ENCODE measurements around the gene FRAT1.

Gene FRAT1

DNA sequence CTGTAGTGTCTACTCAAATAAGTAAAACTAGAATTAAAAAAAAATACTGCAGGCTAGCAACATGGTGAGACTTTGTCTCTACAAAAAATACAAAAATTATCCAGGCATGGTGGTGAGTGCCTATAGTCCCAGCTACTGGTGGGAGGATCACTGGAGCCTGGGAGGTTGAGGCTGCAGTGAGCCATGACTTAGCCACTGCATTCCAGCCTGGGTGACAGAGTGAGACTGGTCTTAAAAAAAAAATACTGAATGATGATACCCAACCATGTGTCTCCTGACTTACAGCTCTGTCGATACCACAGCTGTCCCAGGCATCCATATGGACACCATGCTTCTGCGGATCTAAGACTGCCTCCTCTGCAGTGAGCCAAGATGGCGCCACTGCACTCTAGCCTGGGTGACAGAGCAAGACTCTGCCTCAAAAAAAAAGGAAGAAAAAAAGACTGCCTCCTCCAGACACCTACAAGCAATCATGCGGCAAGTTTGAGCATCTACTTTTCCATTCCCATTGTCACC lies 7.9 kb upstream of the FRAT1 start:
- no peak for DNase-seq

DNA sequence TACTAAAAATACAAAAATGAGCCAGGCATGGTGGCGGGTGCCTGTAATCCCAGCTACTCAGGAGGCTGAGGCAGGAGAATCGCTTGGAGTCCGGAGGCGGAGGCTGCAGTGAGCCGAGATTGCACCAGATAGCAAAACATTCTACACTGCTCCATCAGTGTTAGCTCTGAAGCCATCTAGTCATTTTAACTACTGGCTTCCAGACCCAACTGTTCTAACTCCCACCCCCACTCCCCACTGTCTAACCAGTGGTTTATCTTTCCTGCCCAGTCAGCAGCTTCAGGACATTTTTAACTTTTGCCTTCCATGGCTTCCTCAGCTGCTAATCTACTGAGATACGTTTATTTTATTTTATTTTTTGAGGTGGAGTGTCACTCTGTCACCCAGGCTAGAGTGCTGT lies 6.2 kb upstream of the FRAT1 start:
- DNase-seq = no peak

GRCh38 chr10:97314671-97315070 lies 4.4 kb upstream of the FRAT1 start:
- DNase-seq = no peak

- peak; percentile 50 for DNase-seq
Measured at GRCh38 chr10:97319671-97320479, 804 bp downstream of the FRAT1 start.

DNA sequence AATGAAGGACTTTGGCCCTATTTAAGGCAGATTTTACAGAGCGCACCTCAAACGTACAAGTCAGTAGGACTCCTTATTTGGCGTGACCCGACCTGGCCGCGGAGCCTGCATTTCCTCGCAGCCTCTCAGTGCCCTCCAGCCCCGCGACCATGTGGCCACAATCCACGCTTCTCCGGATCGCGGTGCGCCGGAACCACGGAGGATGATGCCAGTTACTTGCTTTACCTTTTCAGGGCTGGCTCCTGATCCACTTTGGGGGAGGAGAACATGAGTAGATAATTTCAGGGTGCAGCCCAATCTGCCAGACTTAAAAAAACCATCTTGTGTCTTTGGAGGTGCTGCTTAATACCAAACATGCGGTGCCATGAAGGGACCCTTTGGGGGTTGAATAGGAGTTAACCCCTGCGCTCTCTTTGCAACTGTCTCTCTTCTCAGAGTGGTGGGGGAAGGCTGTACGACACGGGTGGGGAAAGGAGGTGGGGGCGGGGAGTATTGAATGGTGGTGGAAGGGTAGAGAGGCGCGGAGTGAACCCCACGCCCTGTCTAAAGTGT lies 1.5 kb downstream of the FRAT1 start:
- DNase-seq = no peak

- DNase-seq = no peak
Measured at GRCh38 chr10:97321032-97321803, 2.1 kb downstream of the FRAT1 start.

DNA sequence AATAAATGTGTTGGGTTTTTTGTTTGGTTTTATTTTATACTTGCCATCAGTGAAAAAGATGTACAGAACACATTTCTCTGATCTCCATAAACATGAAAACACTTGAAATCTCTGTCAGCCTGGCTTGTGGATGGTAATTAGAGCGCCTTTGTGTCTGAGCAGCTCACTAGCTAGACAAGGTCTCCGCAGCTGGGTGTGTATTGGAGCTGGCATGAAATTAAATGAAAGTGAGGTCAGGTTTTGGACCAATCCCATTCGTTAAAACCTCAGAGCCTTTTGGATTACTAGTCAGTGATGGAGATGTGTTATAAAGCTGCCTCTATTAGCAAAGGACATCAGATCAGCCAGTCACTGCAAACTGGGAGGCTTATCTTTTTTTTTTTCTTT lies 2.7 kb downstream of the FRAT1 start:
- DNase-seq = no peak

GRCh38 chr10:97323501-97323900 lies 4.4 kb downstream of the FRAT1 start:
- no peak for DNase-seq

- DNase-seq = peak; percentile 27
Measured at GRCh38 chr10:97325754-97326153, 6.7 kb downstream of the FRAT1 start.

- peak; percentile 66 for DNase-seq
Measured at GRCh38 chr10:97327348-97328294, 8.6 kb downstream of the FRAT1 start.

GRCh38 chr10:97328646-97329453 lies 9.8 kb downstream of the FRAT1 start:
- peak; percentile 59 for DNase-seq

- DNase-seq = no peak
Measured at GRCh38 chr10:97329766-97330165, 10.7 kb downstream of the FRAT1 start.

DNA sequence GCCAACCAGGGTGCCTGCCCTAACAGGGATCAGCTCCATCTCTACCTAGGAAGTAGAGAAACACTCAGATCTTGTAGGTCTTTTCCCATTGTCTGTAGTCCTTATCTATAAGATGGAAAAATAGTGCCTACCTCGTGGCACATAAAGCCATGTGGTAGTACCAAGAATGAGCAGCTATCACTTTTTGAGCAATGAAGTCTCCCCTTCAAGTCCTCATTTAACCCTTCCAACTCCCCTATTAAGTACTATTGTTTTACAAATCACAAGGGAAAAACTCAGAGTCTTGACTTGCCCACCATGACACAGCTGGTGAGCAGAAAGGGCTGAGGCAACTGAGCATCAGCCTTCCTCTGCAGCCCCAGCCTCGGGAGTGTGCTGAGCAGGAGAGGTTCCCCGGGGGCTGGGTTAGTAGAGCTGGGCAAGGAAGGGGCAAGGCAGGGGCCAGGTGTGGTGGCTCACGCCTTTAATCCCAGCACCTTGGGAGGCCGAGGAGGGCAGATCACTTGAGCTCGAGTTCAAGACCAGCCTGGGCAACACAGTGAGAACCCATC lies 12.2 kb downstream of the FRAT1 start:
- DNase-seq = no peak

GRCh38 chr10:97332591-97333350 lies 13.7 kb downstream of the FRAT1 start:
- no peak for DNase-seq

GRCh38 chr10:97333351-97333600 lies 14.2 kb downstream of the FRAT1 start:
- no peak for DNase-seq

DNA sequence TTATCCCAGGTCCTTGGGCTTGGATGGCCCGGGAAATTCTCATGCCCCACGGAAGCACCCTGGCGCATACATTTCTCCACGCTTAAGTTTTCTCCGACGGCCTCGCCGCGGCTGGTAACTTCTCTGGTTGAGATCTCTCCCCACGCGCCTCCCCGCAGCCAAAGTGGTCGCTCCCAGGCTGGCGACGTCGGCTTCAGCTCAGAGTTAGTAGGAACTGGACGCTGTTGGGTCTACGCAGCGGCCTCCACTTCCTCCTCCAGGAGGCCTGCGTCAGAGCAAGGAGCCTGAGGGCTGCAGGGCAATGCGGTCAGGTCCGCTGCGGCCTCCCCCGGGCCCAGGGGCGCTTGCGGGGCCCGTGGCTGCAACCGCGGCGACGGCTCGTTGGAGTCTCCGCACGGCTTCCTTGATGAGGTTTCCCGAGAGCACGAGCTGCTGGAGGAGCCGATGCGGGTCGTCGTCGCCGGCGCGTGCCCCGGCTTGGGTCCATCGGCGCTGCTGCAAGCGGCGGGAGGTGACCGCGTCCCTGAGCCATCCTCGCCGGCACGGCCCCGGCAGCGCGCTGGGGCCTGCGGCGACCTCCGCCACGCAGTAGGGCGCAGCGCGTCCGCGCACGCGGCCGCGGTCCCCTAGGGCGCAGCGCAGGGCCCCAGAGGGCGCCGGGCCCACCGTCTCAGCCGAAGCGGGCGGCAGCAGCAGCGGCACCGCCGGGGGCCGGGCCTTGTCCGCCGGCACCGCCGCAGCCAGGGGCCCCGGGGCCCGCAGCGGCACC lies 14.7 kb downstream of the FRAT1 start:
- peak; percentile 53 for DNase-seq

GRCh38 chr10:97334370-97335175 lies 15.5 kb downstream of the FRAT1 start, which contains the start of gene FRAT2:
TSS of gene FRAT2 (minus strand) at chr10:97334729. CDS start at chr10:97334572, 157 bp downstream.
- peak; percentile 90 for DNase-seq

DNA sequence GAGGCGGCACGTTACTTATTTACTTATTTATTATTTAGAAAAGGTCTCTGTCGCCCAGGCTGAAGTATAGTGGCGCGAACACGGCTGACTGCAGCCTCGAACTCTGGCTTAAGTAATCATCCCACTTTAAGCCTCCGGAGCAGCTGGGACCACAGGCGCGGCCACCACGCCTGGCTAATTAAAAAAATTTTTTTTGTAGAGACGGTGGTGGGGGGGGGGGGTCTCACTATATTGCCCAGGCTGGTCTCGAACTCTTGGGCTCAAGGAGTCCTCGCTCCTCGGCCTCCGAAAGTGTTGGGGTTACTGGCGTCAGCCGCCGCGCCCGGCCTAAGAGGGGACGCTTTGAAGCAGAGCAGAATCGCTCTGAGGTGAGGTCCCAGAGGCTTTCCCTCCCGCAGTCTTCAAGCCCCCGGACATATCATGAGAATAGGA lies 16.1 kb downstream of the FRAT1 start:
- peak; percentile 25 for DNase-seq

- DNase-seq = no peak
Measured at GRCh38 chr10:97336006-97336405, 16.9 kb downstream of the FRAT1 start.
